Neural crest cell (in vitro differentiated cells): ENCODE results near the gene NELL1. TPM values are rescaled to one million over a fixed set of nuclear protein-coding genes. Genes with fewer than 3 reads are reported as not detected.

Experiments
- DNase-seq: peaks from one replicate; pipeline ENCODE4 v3.0.0; 2021; ENCODE audit warnings: low read depth, mixed read lengths, low spot score
- H3K27ac Mint-ChIP-seq: one replicate; pipeline ENCODE4 v1.8.0; 2021; ENCODE audit warnings: mild to moderate bottlenecking, mixed read lengths; ENCODE audit not compliant: unreplicated experiment
- H3K27me3 Mint-ChIP-seq: 2 replicates; pipeline ENCODE4 v1.8.0; 2021; ENCODE audit warnings: low read depth, mild to moderate bottlenecking, mixed read lengths
- H3K36me3 Mint-ChIP-seq: 2 replicates; pipeline ENCODE4 v1.8.0; 2021; ENCODE audit warnings: low read depth, mild to moderate bottlenecking, mixed read lengths
- H3K4me1 Mint-ChIP-seq: 2 replicates; pipeline ENCODE4 v1.8.0; 2021; ENCODE audit warnings: mixed read lengths
- H3K4me3 Mint-ChIP-seq: one replicate; pipeline ENCODE4 v1.8.0; 2021; ENCODE audit warnings: mild to moderate bottlenecking, mixed read lengths
- H3K9me3 Mint-ChIP-seq: 2 replicates; pipeline ENCODE4 v1.8.0; 2021; ENCODE audit warnings: mixed read lengths
- total RNA-seq: library from RNA; stranded (reverse); gene quantifications from 2 replicates; pipeline ENCODE4 v1.2.1, GENCODE V29; 2021
- TF ChIP-seq, protein P1 (sequence below): fragments of 200-600 bp; sonication (generic); conservative IDR thresholded peaks from 2 replicates; pipeline ENCODE4 v1.5.0; 2021; ENCODE audit warnings: antibody characterized with exemption, mild to moderate bottlenecking

Gene NELL1
- total RNA-seq, 1 donor from 2014 or later, result 0.51 TPM

DNA sequence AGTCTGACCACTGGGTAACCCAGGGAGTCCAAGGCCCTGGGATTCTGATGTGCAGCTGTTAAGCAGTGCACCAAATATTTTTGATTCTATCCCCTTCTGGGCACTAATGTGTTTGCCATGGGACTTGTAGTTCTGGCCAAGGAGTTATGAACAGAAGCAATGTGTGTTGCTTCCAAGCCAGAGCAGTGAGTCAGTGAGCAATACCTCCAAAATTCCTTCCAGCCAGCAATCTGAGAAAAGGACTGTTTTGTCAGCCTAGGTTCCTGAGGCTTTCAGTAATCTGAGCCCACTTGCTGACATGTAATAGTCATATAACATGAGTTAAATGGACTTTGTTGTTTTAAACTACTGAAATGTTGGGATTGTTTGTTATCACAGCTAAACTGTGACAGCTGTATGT is 311.4 kb downstream of the NELL1 start:
- no peaks in the 10 kb centered on the region for H3K27me3 Mint-ChIP-seq

DNA sequence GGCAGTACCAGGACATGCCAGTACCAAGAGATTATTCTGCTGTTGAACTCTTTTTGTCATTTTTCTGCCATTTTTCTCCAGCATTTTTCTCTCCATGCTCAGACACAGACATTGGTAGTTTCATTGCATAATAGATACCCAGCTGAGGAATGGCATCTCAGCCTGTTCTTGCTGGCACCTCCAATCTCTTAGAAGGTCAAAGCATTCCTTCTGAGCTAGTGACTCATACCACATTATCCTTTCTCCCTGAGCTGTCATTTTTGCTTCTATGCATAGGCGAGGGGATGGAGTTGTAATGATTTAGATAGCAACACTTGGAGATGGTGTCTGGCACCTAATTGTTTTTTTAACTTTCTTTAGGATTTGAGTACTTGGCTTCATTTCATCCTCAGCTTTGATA is 321.1 kb downstream of the NELL1 start:
- peaks cover 6% of the 10 kb centered on the region for H3K9me3 Mint-ChIP-seq
- no peaks in the 10 kb centered on the region for H3K36me3 Mint-ChIP-seq
- TF ChIP-seq, protein P1, sequence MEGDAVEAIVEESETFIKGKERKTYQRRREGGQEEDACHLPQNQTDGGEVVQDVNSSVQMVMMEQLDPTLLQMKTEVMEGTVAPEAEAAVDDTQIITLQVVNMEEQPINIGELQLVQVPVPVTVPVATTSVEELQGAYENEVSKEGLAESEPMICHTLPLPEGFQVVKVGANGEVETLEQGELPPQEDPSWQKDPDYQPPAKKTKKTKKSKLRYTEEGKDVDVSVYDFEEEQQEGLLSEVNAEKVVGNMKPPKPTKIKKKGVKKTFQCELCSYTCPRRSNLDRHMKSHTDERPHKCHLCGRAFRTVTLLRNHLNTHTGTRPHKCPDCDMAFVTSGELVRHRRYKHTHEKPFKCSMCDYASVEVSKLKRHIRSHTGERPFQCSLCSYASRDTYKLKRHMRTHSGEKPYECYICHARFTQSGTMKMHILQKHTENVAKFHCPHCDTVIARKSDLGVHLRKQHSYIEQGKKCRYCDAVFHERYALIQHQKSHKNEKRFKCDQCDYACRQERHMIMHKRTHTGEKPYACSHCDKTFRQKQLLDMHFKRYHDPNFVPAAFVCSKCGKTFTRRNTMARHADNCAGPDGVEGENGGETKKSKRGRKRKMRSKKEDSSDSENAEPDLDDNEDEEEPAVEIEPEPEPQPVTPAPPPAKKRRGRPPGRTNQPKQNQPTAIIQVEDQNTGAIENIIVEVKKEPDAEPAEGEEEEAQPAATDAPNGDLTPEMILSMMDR, result no peak

More for the DNA sequence above, 311.4 kb downstream of the NELL1 start:
- DNase-seq, result no peak
- TF ChIP-seq, protein P1, result no peak
- Mint-ChIP-seq H3K9me3 (no peaks in the 10 kb centered on the region), H3K4me1 (no peaks in the 10 kb centered on the region), H3K4me3 (no peak overlapping the region), H3K27ac (no peak overlapping the region), H3K36me3 (no peaks in the 10 kb centered on the region)

DNA sequence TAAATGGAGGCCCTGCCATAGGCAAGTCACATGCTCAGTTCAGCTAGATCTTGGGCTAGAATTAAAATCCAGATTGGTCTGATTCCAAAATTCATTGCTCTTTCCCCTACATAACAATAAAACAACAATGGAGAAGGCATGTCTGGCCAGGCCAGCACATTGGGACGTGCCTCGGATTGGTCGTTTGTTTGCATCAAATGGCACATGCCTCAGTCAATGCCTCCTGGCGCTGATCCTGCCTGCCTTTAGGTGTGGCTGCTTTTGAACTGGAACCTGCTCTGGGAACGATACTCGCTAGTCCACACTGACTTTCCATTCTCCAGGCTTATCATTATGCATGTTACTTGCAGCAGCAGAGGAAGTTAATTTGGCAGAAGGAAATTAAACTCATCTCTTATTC is 322.1 kb downstream of the NELL1 start:
- peaks cover 6% of the 10 kb centered on the region for H3K9me3 Mint-ChIP-seq

More for the DNA sequence above, 321.1 kb downstream of the NELL1 start:
- Mint-ChIP-seq H3K27me3 (no peaks in the 10 kb centered on the region), H3K27ac (no peak overlapping the region), H3K4me3 (no peak overlapping the region), H3K4me1 (no peaks in the 10 kb centered on the region)
- DNase-seq, result no peak

DNA sequence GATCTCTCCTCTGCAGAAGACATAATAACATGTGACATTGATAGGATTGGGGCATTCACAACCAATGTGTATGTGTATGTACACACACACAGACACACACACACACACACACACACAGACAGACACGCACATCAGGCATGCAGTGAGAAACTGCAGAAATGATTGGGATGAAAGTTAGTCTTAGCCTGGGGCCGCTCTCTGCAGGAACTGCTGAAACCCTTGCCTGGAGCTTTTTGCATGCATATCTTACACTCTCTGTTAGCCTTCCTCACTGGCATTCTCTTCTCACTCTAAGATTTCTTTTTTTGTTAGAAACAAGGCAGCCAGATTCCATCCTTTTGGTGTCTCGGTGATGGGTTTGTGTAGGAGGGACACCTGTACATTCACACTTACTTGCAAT is 337.9 kb downstream of the NELL1 start:
- DNase-seq, result no peak
- H3K4me3 Mint-ChIP-seq, result no peak overlapping the region
- H3K27me3 Mint-ChIP-seq, result peaks cover 6% of the 10 kb centered on the region
- TF ChIP-seq, protein P1, result no peak
- H3K4me1 Mint-ChIP-seq, result no peaks in the 10 kb centered on the region
- peaks cover 2% of the 10 kb centered on the region for H3K9me3 Mint-ChIP-seq
- H3K27ac Mint-ChIP-seq, result no peak overlapping the region
- no peaks in the 10 kb centered on the region for H3K36me3 Mint-ChIP-seq

More for the DNA sequence above, 322.1 kb downstream of the NELL1 start:
- no peak overlapping the region for H3K4me3 Mint-ChIP-seq
- no peaks in the 10 kb centered on the region for H3K4me1 Mint-ChIP-seq
- TF ChIP-seq, protein P1, result no peak
- H3K27ac Mint-ChIP-seq, result no peak overlapping the region
- no peaks in the 10 kb centered on the region for H3K36me3 Mint-ChIP-seq
- no peak for DNase-seq
- H3K27me3 Mint-ChIP-seq, result peaks cover 7% of the 10 kb centered on the region

DNA sequence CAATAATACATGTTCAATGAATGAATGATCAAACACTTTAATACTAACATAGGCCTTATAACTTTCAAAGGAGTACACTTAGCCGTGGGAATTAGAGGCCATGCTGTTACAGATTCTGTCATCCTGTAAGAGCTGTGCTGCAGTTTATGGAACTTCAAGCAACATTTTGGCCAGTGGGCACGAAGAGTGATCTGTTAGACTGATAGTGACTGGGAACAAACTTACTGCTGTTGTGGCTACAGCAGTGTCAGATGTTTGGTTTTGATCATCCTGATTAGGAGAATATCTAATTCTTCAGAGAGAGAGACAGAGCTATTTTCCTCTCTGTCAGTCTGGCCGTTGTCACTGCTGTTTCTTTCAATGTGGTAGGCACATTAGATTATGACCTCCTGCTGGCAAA is 348.9 kb downstream of the NELL1 start:
- Mint-ChIP-seq H3K27me3 (peaks cover 8% of the 10 kb centered on the region), H3K4me1 (no peaks in the 10 kb centered on the region), H3K9me3 (no peaks in the 10 kb centered on the region), H3K4me3 (no peak overlapping the region), H3K27ac (no peak overlapping the region), H3K36me3 (no peaks in the 10 kb centered on the region)
- TF ChIP-seq, protein P1, result no peak
- no peak for DNase-seq

DNA sequence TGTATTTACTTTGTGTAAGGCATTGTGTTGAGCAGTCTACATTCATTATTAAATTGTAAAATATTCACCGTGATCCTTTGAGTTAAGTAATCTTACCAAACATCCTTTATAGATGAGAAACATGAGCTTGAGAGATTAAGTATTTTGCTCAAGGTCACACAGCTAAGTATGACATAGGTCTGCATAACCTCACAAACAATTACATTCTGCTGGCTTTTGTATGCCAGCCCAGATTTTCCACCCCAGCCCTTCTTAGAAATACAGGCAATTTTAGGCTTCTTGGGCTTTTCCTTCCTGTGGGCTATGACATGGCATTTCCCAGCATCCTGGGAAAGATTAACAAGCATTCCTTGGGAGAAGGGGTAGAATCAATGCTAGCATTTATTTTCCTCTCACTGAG is 357.3 kb downstream of the NELL1 start:
- DNase-seq, result no peak
- Mint-ChIP-seq H3K4me3 (no peak overlapping the region), H3K27me3 (peaks cover 3% of the 10 kb centered on the region), H3K27ac (no peak overlapping the region), H3K9me3 (no peaks in the 10 kb centered on the region), H3K4me1 (no peaks in the 10 kb centered on the region), H3K36me3 (no peaks in the 10 kb centered on the region)
- TF ChIP-seq, protein P1, result no peak
